CD14-positive monocyte (primary cell): ENCODE measurements around the gene PPT2. TPM values are rescaled to one million over a fixed set of nuclear protein-coding genes. Genes with fewer than 3 reads are reported as not detected.
"Not testable (repeated sequence)": the region's sequence is repeated elsewhere in the genome, so short reads cannot be mapped to it uniquely, and the experiment has no call there.

Experiments
- DNase-seq, 3 donors: peaks; one replicate each; pipeline ENCODE4 v3.0.0-alpha.2; 2011 to 2022
- H2AFZ ChIP-seq: 2 replicates; pipeline ENCODE4 v1.6.0; 2012; ENCODE audit warnings: mild to moderate bottlenecking, low read depth, low read length, inconsistent platforms; ENCODE audit not compliant: insufficient read depth, poor library complexity, severe bottlenecking
- H3K27ac ChIP-seq, 2 donors: 1 replicate in 1 of 2; 2 replicates in 1 of 2; pipeline ENCODE4 v1.5.1; 2012 to 2013; ENCODE audit warnings: low read length in 2 of 2, control low read depth in 1 of 2, inconsistent platforms in 1 of 2, low read depth in 1 of 2, mild to moderate bottlenecking in 1 of 2
- H3K27me3 ChIP-seq, 2 donors: one replicate each; pipeline versions ENCODE4 v1.6.0 to v1.6.1; 2011 to 2013; ENCODE audit warnings: low read length in 2 of 2; ENCODE audit not compliant: control insufficient read depth in 2 of 2, insufficient read depth in 2 of 2
- H3K36me3 ChIP-seq, 2 donors: replicated peaks in 1 of 2; 1 replicate in 1 of 2; 2 replicates in 1 of 2; pipeline versions ENCODE4 v1.5.1 to v1.6.1; 2012 to 2013; ENCODE audit warnings: low read length in 2 of 2, control low read depth in 1 of 2, inconsistent platforms in 1 of 2, mild to moderate bottlenecking in 1 of 2; ENCODE audit not compliant: insufficient read depth in 2 of 2, control insufficient read depth in 1 of 2
- H3K4me1 ChIP-seq, 2 donors: 1 replicate in 1 of 2; 2 replicates in 1 of 2; pipeline versions ENCODE4 v1.5.1 to v1.6.1; 2012 to 2013; ENCODE audit warnings: low read length in 2 of 2, control low read depth in 1 of 2, inconsistent platforms in 1 of 2, mild to moderate bottlenecking in 1 of 2, moderate library complexity in 1 of 2; ENCODE audit not compliant: insufficient read depth in 2 of 2, control insufficient read depth in 1 of 2
- H3K4me2 ChIP-seq: replicated peaks from 2 replicates; pipeline ENCODE3; 2012; ENCODE audit warnings: low read length, moderate library complexity, mild to moderate bottlenecking; ENCODE audit not compliant: poor library complexity, severe bottlenecking; ENCODE audit errors: extremely low read depth
- H3K4me3 ChIP-seq, 3 experiments: fragments of 200-600 bp in 1 of 3; sonication (generic) in 1 of 3; replicated peaks in 1 of 3; 1 replicate in 2 of 3; 2 replicates in 1 of 3; pipeline ENCODE4 v1.5.1; 2011 to 2013; ENCODE audit warnings: low read length in 3 of 3, mild to moderate bottlenecking in 3 of 3, control low read depth in 2 of 3, low read depth in 2 of 3, inconsistent platforms in 1 of 3, moderate library complexity in 1 of 3
- H3K79me2 ChIP-seq: 2 replicates; pipeline ENCODE4 v1.6.0; 2012; ENCODE audit warnings: mild to moderate bottlenecking, control low read depth, inconsistent platforms, low read length, moderate library complexity; ENCODE audit not compliant: insufficient read depth
- H3K9ac ChIP-seq: 2 replicates; pipeline ENCODE4 v1.6.0; 2017; ENCODE audit warnings: low read length, mild to moderate bottlenecking; ENCODE audit not compliant: insufficient read depth, poor library complexity, severe bottlenecking
- H3K9me3 ChIP-seq, 2 donors: replicated peaks in 1 of 2; 1 replicate in 1 of 2; 2 replicates in 1 of 2; pipeline versions ENCODE4 v1.5.1 to v1.6.1; 2012 to 2013; ENCODE audit warnings: low read length in 2 of 2, control low read depth in 1 of 2; ENCODE audit not compliant: control insufficient read depth in 1 of 2, insufficient read depth in 1 of 2
- H4K20me1 ChIP-seq: 2 replicates; pipeline ENCODE4 v1.6.0; 2012; ENCODE audit warnings: mild to moderate bottlenecking, low read length, control low read depth, moderate library complexity; ENCODE audit not compliant: insufficient read depth
- H3K27ac Mint-ChIP-seq, 7 donors: one replicate each; pipeline ENCODE4 v1.8.0; 2020; ENCODE audit warnings: mild to moderate bottlenecking in 7 of 7, mixed read lengths in 7 of 7, moderate library complexity in 6 of 7, inconsistent platforms in 2 of 7
- H3K27me3 Mint-ChIP-seq, 3 donors: one replicate each; pipeline ENCODE4 v1.8.0; 2021 to 2022; ENCODE audit warnings: low read depth in 3 of 3, mild to moderate bottlenecking in 3 of 3, mixed read lengths in 3 of 3, moderate library complexity in 3 of 3, inconsistent platforms in 1 of 3
- H3K36me3 Mint-ChIP-seq, 2 donors: one replicate each; pipeline ENCODE4 v1.8.0; 2020; ENCODE audit warnings: mixed read lengths in 2 of 2, inconsistent platforms in 1 of 2, mild to moderate bottlenecking in 1 of 2
- H3K4me1 Mint-ChIP-seq: one replicate; pipeline ENCODE4 v1.8.0; 2020; ENCODE audit warnings: mild to moderate bottlenecking, mixed read lengths
- H3K4me3 Mint-ChIP-seq, 2 donors: one replicate each; pipeline ENCODE4 v1.8.0; 2020; ENCODE audit warnings: mild to moderate bottlenecking in 2 of 2, mixed read lengths in 2 of 2, moderate library complexity in 1 of 2
- H3K9me3 Mint-ChIP-seq, 7 donors: one replicate each; pipeline ENCODE4 v1.8.0; 2020 to 2022; ENCODE audit warnings: mixed read lengths in 7 of 7, mild to moderate bottlenecking in 6 of 7, moderate library complexity in 6 of 7, inconsistent platforms in 2 of 7
- CTCF ChIP-seq: fragments of 200-600 bp; IDR thresholded peaks from one replicate; pipeline ENCODE4 v1.8.0; 2022; ENCODE audit warnings: antibody characterized with exemption, mild to moderate bottlenecking
- WGBS: methylation state at CpG from one replicate; pipeline ENCODE4 v1.1.5; 2013; ENCODE audit warnings: missing lambda C conversion rate; ENCODE audit not compliant: insufficient coverage; 5-methylcytosine and 5-hydroxymethylcytosine counted together
- intact Hi-C, 2 donors: fragments of 100-400 bp; cut with micrococcal nuclease; formaldehyde crosslinking; loops; one replicate each; pipeline versions ENCODE4 v1.15.0 to v1.15.1; 2023
- polyA plus RNA-seq, 3 donors: library from polyadenylated mRNA; depleted of rRNA in 1 of 3; unstranded in 2 of 3; stranded (reverse) in 1 of 3; fragments of 300-500 nt in 2 of 3; fragments of >200 nt in 1 of 3; fragmentation: Illumina TruSeq in 2 of 3; gene quantifications; 1 replicate in 2 of 3; 2 replicates in 1 of 3; pipeline ENCODE4 v1.2.3, GENCODE V29; 2012 to 2021

The PPT2 gene
- polyA plus RNA-seq, 3 donors: 1.4 to 4.0 (median 1.8) TPM

GRCh38 chr6:32184084-32184640 lies 30.2 kb downstream of the PPT2 start, which contains the start of gene AGER:
Gene AGER, minus strand, starts transcription at chr6:32184253. Its CDS starts 31 bp downstream, at chr6:32184222.
- Histone ChIP-seq H3K9me3 (no peaks in the 10 kb centered on the region), H2AFZ (no peak within 1 kb of the TSS), H3K4me1 (peaks cover 59 to 65% of the 10 kb centered on the region in 2 donors), H3K36me3 (peaks cover 57 to 77% of the 10 kb centered on the region in 2 donors), H3K4me3 (no peak within 1 kb of the TSS), H3K27me3 (no peaks in the 10 kb centered on the region), H3K9ac (no peak within 1 kb of the TSS), H3K4me2 (no peak within 1 kb of the TSS), H3K79me2 (peaks cover 66% of the 10 kb centered on the region), H4K20me1 (peaks cover 7% of the 10 kb centered on the region), H3K27ac (peak within 1 kb of the TSS; percentile 11 to 62)
- Mint-ChIP-seq H3K4me1 (peaks cover 76% of the 10 kb centered on the region), H3K9me3 (no peaks in the 10 kb centered on the region), H3K27me3 (peaks cover 0 to 4% (median 2%) of the 10 kb centered on the region in 3 donors), H3K36me3 (peaks cover 66 to 82% of the 10 kb centered on the region in 2 donors), H3K27ac (peak within 1 kb of the TSS; percentile 40 to 92 (median 69)), H3K4me3 (no peak within 1 kb of the TSS)
- intact Hi-C loops: no loop called here
- WGBS: 96% methylated on average over 3 of the region's 6 CpGs
- DNase-seq: no peak
- no peak for TF ChIP-seq CTCF

- peaks cover 74% of the 10 kb centered on the region for H3K79me2 ChIP-seq
- H3K4me2 ChIP-seq, H3K27me3 ChIP-seq, H3K27me3 Mint-ChIP-seq, H3K4me3 ChIP-seq, H4K20me1 ChIP-seq, H2AFZ ChIP-seq, intact Hi-C loops, H3K9me3 ChIP-seq, H3K4me3 Mint-ChIP-seq, H3K9me3 Mint-ChIP-seq, H3K9ac ChIP-seq: not testable (repeated sequence)
- DNase-seq: peak; percentile 47 to 78 (median 51)
- peak overlapping the region; percentile 37 to 95 for H3K27ac ChIP-seq
- peaks cover 63% of the 10 kb centered on the region for H3K4me1 Mint-ChIP-seq
- peaks cover 50 to 55% of the 10 kb centered on the region in 2 donors for H3K4me1 ChIP-seq
- H3K36me3 ChIP-seq: peaks cover 54 to 69% of the 10 kb centered on the region in 2 donors
- H3K27ac Mint-ChIP-seq: peak overlapping the region; percentile 57 to 92 (median 85)
- WGBS: 60% methylated on average over 1 of the region's 11 CpGs
- peaks cover 59 to 79% of the 10 kb centered on the region in 2 donors for H3K36me3 Mint-ChIP-seq
These were observed 31.8 kb downstream of the PPT2 start for GRCh38 chr6:32185681-32186131.

- H3K4me3 ChIP-seq: peak overlapping the region in 1 of 3 experiments; percentile 98
- H3K27me3 Mint-ChIP-seq, H3K9me3 ChIP-seq, H3K27me3 ChIP-seq, DNase-seq, H3K9ac ChIP-seq, H4K20me1 ChIP-seq, H3K9me3 Mint-ChIP-seq, intact Hi-C loops, H2AFZ ChIP-seq: not testable (repeated sequence)
- H3K4me2 ChIP-seq: peak overlapping the region; percentile 100
- WGBS: 87% methylated on average over 6 of the region's 10 CpGs
- H3K27ac ChIP-seq: peak overlapping the region; percentile 37 to 95
- H3K4me1 Mint-ChIP-seq: peaks cover 62% of the 10 kb centered on the region
- H3K4me1 ChIP-seq: peaks cover 56 to 61% of the 10 kb centered on the region in 2 donors
- H3K4me3 Mint-ChIP-seq: peak overlapping the region; percentile 21 to 71
- peak overlapping the region; percentile 57 to 92 (median 85) for H3K27ac Mint-ChIP-seq
- H3K36me3 Mint-ChIP-seq: peaks cover 58 to 77% of the 10 kb centered on the region in 2 donors
- H3K79me2 ChIP-seq: peaks cover 74% of the 10 kb centered on the region
- peaks cover 48 to 68% of the 10 kb centered on the region in 2 donors for H3K36me3 ChIP-seq
These were observed 32.4 kb downstream of the PPT2 start for GRCh38 chr6:32186151-32186840.
